GM12878 (cell line): ENCODE data around the gene TMEM132C. TPM values are rescaled to one million over a fixed set of nuclear protein-coding genes. Genes with fewer than 3 reads are reported as not detected.

Experiments used
- ATAC-seq: fragments of 200-7000 bp; cut with Tn5 transposase; 3 replicates; pipeline ENCODE4 v1.9.1; 2020; ENCODE audit warnings: mild to moderate bottlenecking, moderate library complexity
- BruUV-seq: library from RNA; stranded (reverse); fragments of 400-500 nt; replicated peaks from 2 replicates; lab custom pipeline; 2021; lab: Mats Ljungman, UMichigan
- CTCF ChIA-PET: fragments of 300-600 bp; sonication (Branson Sonifier 250); formaldehyde crosslinking; extraction: SDS; loops from one replicate; lab custom pipeline; 2021; ENCODE audit warnings: inconsistent platforms; lab: Yijun Ruan, JAX
- POLR2A ChIA-PET: fragments of 350-600 bp; formaldehyde crosslinking; extraction: SDS; loops from one replicate; lab custom pipeline; 2021; ENCODE audit warnings: inconsistent platforms; lab: Charles Lee
- RAD21 ChIA-PET: fragments of 300-600 bp; sonication (Branson Sonifier 250); formaldehyde crosslinking; loops from one replicate; lab custom pipeline; 2023; ENCODE audit warnings: antibody characterized with exemption; ENCODE audit not compliant: unreplicated experiment; lab: Charles Lee
- SMC1A ChIA-PET: fragments of 300-600 bp; sonication (Branson Sonifier 250); formaldehyde crosslinking; loops from one replicate; lab custom pipeline; 2023; ENCODE audit not compliant: unreplicated experiment, uncharacterized antibody; lab: Charles Lee
- DNase-seq: peaks from one replicate; pipeline ENCODE4 v3.0.0-alpha.2; 2011; ENCODE audit warnings: low read depth, low spot score
- FAIRE-seq: peaks from 3 replicates; lab custom pipeline; 2011; peaks lifted over from hg19 to GRCh38; lab: Jason Lieb, UNC
- H2AFZ ChIP-seq: 2 replicates; pipeline ENCODE4 v1.6.0; 2011; ENCODE audit warnings: low read depth, low read length, control low read depth; ENCODE audit not compliant: control insufficient read depth
- H3K27ac ChIP-seq: 2 replicates; pipeline ENCODE4 v1.5.1; 2011; ENCODE audit warnings: control low read depth; ENCODE audit not compliant: control insufficient read depth, insufficient read depth
- H3K27me3 ChIP-seq, 2 experiments: replicated peaks in 1 of 2; 2 replicates each; pipeline versions ENCODE4 v1.6.0 to v1.6.1; 2011; ENCODE audit warnings: low read length in 1 of 2; ENCODE audit not compliant: control insufficient read depth in 2 of 2, insufficient read depth in 2 of 2
- H3K36me3 ChIP-seq, 2 experiments: 2 replicates each; pipeline ENCODE4 v1.5.1; 2011; ENCODE audit warnings: low read length in 1 of 2; ENCODE audit not compliant: control insufficient read depth in 2 of 2, insufficient read depth in 2 of 2
- H3K4me1 ChIP-seq: 2 replicates; pipeline ENCODE4 v1.6.1; 2011; ENCODE audit warnings: mild to moderate bottlenecking, low read length, moderate library complexity, mixed read lengths; ENCODE audit not compliant: control insufficient read depth, insufficient read depth
- H3K4me2 ChIP-seq: 2 replicates; pipeline ENCODE4 v1.6.0; 2011; ENCODE audit warnings: control low read depth; ENCODE audit not compliant: control insufficient read depth, insufficient read depth
- H3K4me3 ChIP-seq: fragments of 200-600 bp; sonication (generic); 2 replicates; pipeline ENCODE4 v1.5.1; 2016
- H3K79me2 ChIP-seq: 2 replicates; pipeline ENCODE4 v1.6.0; 2011; ENCODE audit warnings: low read length; ENCODE audit not compliant: control insufficient read depth, insufficient read depth
- H3K9ac ChIP-seq: 2 replicates; pipeline ENCODE4 v1.8.0; 2011; ENCODE audit warnings: low read length, control low read depth, mixed read lengths; ENCODE audit not compliant: control insufficient read depth, insufficient read depth
- H3K9me3 ChIP-seq: replicated peaks from 3 replicates; pipeline ENCODE4 v1.5.1; 2011; ENCODE audit warnings: mild to moderate bottlenecking, low read length; ENCODE audit not compliant: control insufficient read depth, insufficient read depth
- H4K20me1 ChIP-seq: 2 replicates; pipeline ENCODE4 v1.6.0; 2011; ENCODE audit not compliant: control insufficient read depth, insufficient read depth
- ASH2L ChIP-seq: fragments of 300-600, 200-600 bp; sonication (generic); IDR thresholded peaks from 2 replicates; pipeline ENCODE4 v1.6.1; 2017; ENCODE audit warnings: low read depth, mild to moderate bottlenecking, borderline replicate concordance
- CBX3 ChIP-seq: fragments of 200-600 bp; sonication (generic); IDR thresholded peaks from 2 replicates; pipeline ENCODE4 v1.6.1; 2016; ENCODE audit warnings: low read depth, borderline replicate concordance
- CHD2 ChIP-seq: IDR thresholded peaks from 2 replicates; pipeline ENCODE4 v1.6.1; 2011; ENCODE audit warnings: low read depth, low read length, improper control_type of control experiment, borderline replicate concordance
- FOS ChIP-seq: IDR thresholded peaks from 3 replicates; pipeline ENCODE4 v1.6.1; 2011; ENCODE audit warnings: borderline replicate concordance; ENCODE audit not compliant: insufficient read length; ENCODE audit errors: extremely low read depth
- FOXM1 ChIP-seq: IDR thresholded peaks from 2 replicates; pipeline ENCODE4 v1.6.1; 2012; ENCODE audit warnings: low read depth, mild to moderate bottlenecking, inconsistent platforms, low read length, moderate library complexity
- NR2C2 ChIP-seq: IDR thresholded peaks from 2 replicates; pipeline ENCODE4 v1.6.1; 2011; ENCODE audit warnings: borderline replicate concordance, low read depth; ENCODE audit not compliant: control insufficient read depth, insufficient read length
- SUPT20H ChIP-seq: IDR thresholded peaks from 2 replicates; pipeline ENCODE4 v1.6.1; 2011; ENCODE audit warnings: low read depth, mild to moderate bottlenecking, low read length, moderate library complexity, borderline replicate concordance; ENCODE audit not compliant: control insufficient read depth
- WGBS: methylation state at CpG from one replicate; pipeline ENCODE4 v1.1.6; 2016; ENCODE audit warnings: low lambda C conversion rate; ENCODE audit not compliant: insufficient replicate concordance, insufficient coverage; ENCODE audit errors: missing lambda C conversion rate; 5-methylcytosine and 5-hydroxymethylcytosine counted together
- in situ Hi-C: fragments of 300-500 bp; cut with MboI; formaldehyde crosslinking; loops from 9 replicates; pipeline ENCODE4 v1.14.3; 2018; ENCODE audit warnings: mixed read lengths
- intact Hi-C: fragments of 100-400 bp; cut with micrococcal nuclease; formaldehyde crosslinking; loops from one replicate; pipeline ENCODE4 v1.14.2; 2022; ENCODE audit not compliant: unreplicated experiment
- polyA plus RNA-seq, 11 experiments: library from polyadenylated mRNA; depleted of rRNA in 4 of 11; unstranded in 6 of 11; stranded (reverse) in 5 of 11; fragments of >200 nt; fragmentation: Nextera tagmentation in 4 of 11; fragmentation: Illumina TruSeq in 1 of 11; extraction: Ambion mirVana in 4 of 11; extraction: Trizol in 1 of 11; gene quantifications; 1 replicate in 1 of 11; 2 replicates in 10 of 11; pipeline versions ENCODE4 v1.2.1 to v1.2.3, GENCODE V29; 2011 to 2016; ENCODE audit warnings: inconsistent platforms in 2 of 11, missing spikeins in 2 of 11, low read depth in 1 of 11
- total RNA-seq, 4 experiments: library from RNA; depleted of rRNA in 3 of 4; stranded (reverse); fragments of >200 nt in 3 of 4; fragmentation: Illumina TruSeq in 1 of 4; extraction: Trizol in 1 of 4; gene quantifications; 2 replicates each; pipeline versions ENCODE4 v1.2.1 to v1.2.3, GENCODE V29; 2013 to 2021
- TF ChIP-seq, protein P1 (sequence below): IDR thresholded peaks from 2 replicates; pipeline ENCODE4 v1.6.1; 2011; ENCODE audit warnings: mild to moderate bottlenecking, low read depth, low read length, moderate library complexity; ENCODE audit not compliant: insufficient replicate concordance
- TF ChIP-seq, protein P2 (sequence below): fragments of 450-650 bp; IDR thresholded peaks from 2 replicates; pipeline ENCODE4 v1.6.1; 2018; ENCODE audit warnings: borderline replicate concordance, mild to moderate bottlenecking; ENCODE audit not compliant: partially characterized antibody

TMEM132C gene
- total and polyA plus RNA-seq, 10 of the 15 experiments (the other 5 are each of a cell fraction or from before 2014, with no cell fraction given) = not detected

DNA sequence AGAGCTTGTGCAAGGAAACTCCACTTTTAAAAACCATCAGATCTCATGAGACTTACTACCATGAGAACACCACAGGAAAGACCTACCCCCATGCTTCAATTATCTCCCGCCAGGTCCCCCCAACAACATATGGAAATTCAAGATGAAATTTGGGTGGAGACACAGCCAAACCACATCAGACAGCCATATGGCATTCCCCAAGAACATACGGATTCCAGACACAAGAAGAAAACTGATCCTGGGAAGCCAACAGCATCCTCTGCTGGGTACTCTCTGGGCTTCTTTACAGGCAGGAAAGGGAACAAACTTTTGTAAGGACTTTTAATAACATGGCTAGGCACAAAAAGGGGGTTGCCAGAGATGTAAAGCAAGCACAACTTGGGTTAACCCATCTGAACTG lies 127.2 kb downstream of the TMEM132C start (continued):
- TF ChIP-seq, protein P1, sequence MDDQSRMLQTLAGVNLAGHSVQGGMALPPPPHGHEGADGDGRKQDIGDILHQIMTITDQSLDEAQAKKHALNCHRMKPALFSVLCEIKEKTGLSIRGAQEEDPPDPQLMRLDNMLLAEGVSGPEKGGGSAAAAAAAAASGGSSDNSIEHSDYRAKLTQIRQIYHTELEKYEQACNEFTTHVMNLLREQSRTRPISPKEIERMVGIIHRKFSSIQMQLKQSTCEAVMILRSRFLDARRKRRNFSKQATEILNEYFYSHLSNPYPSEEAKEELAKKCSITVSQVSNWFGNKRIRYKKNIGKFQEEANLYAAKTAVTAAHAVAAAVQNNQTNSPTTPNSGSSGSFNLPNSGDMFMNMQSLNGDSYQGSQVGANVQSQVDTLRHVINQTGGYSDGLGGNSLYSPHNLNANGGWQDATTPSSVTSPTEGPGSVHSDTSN = no peak
- TF ChIP-seq FOS = no peak
- no peak for TF ChIP-seq SUPT20H
- no peak for TF ChIP-seq NR2C2
- TF ChIP-seq CBX3 = no peak
- no peak for TF ChIP-seq CHD2

GRCh38 chr12:128399253-128399652 lies 132.3 kb downstream of the TMEM132C start:
- no peak for DNase-seq
- no peaks in the 10 kb centered on the region for H3K9me3 ChIP-seq
- WGBS = 0% methylated on average over 1 of the region's 1 CpG
- TF ChIP-seq, protein P2, sequence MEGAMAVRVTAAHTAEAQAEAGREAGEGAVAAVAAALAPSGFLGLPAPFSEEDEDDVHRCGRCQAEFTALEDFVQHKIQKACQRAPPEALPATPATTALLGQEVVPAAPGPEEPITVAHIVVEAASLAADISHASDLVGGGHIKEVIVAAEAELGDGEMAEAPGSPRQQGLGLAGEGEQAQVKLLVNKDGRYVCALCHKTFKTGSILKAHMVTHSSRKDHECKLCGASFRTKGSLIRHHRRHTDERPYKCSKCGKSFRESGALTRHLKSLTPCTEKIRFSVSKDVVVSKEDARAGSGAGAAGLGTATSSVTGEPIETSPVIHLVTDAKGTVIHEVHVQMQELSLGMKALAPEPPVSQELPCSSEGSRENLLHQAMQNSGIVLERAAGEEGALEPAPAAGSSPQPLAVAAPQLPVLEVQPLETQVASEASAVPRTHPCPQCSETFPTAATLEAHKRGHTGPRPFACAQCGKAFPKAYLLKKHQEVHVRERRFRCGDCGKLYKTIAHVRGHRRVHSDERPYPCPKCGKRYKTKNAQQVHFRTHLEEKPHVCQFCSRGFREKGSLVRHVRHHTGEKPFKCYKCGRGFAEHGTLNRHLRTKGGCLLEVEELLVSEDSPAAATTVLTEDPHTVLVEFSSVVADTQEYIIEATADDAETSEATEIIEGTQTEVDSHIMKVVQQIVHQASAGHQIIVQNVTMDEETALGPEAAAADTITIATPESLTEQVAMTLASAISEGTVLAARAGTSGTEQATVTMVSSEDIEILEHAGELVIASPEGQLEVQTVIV = no peak
- no peak for TF ChIP-seq ASH2L
- TF ChIP-seq, protein P1 = no peak
- TF ChIP-seq FOXM1 = no peak
- TF ChIP-seq, all 136 proteins: peak for 0
- intact Hi-C loops (no loop called here), in situ Hi-C loops (no loop called here)
- no peaks in the 10 kb centered on the region for H3K36me3 ChIP-seq
- H3K4me3 ChIP-seq = no peak overlapping the region
- no peak overlapping the region for H2AFZ ChIP-seq
- FAIRE-seq (no peak), ATAC-seq (no peak)
- no peaks in the 10 kb centered on the region for H3K27me3 ChIP-seq
- no peaks in the 10 kb centered on the region for H3K4me1 ChIP-seq
- no peak overlapping the region for H3K4me2 ChIP-seq
- CTCF ChIA-PET = interaction anchor here (0.6 kb wide), 1 partner anchor 509 kb away, joined by 3 read pairs; no protein-coding TSS in a partner anchor
- RAD21 ChIA-PET = no interaction called here
- no peaks in the 10 kb centered on the region for H4K20me1 ChIP-seq
- H3K27ac ChIP-seq = no peak overlapping the region
- SMC1A ChIA-PET = interaction anchor here (1.4 kb wide), 1 partner anchor 11 kb away, joined by 3 read pairs; no protein-coding TSS in a partner anchor
- no TSS peak for BruUV-seq
- no peak overlapping the region for H3K9ac ChIP-seq
- no peaks in the 10 kb centered on the region for H3K79me2 ChIP-seq
- POLR2A ChIA-PET = no interaction called here
